ENCODE data around the gene TNS3.
A peak's percentile ranks its signal among the peaks of the same experiment; 100 is the strongest.

Gene TNS3

GRCh38 chr7:47258798-47259197, 323.1 kb downstream of the TNS3 start:
- DNase-seq (ENCODE audit: low spot score), result no peak

- DNase-seq (ENCODE audit: low spot score), result no peak
Measured at GRCh38 chr7:47256016-47256415, 325.9 kb downstream of the TNS3 start.

GRCh38 chr7:47255441-47255840, 326.5 kb downstream of the TNS3 start:
- DNase-seq (ENCODE audit: low spot score), result no peak

GRCh38 chr7:47255007-47255406, 326.9 kb downstream of the TNS3 start:
- no peak for DNase-seq (ENCODE audit: low spot score)

- peak; percentile 80 for DNase-seq (ENCODE audit: low spot score)
Measured at GRCh38 chr7:47254081-47254977, 327.6 kb downstream of the TNS3 start.

GRCh38 chr7:47253650-47254080, 328.2 kb downstream of the TNS3 start:
- no peak for DNase-seq (ENCODE audit: low spot score)

- no peak for DNase-seq (ENCODE audit: low spot score)
Measured at GRCh38 chr7:47252675-47253074, 329.2 kb downstream of the TNS3 start.

GRCh38 chr7:47249361-47249760, 332.6 kb downstream of the TNS3 start:
- DNase-seq (ENCODE audit: low spot score), result no peak

- DNase-seq (ENCODE audit: low spot score), result no peak
Measured at GRCh38 chr7:47248797-47249196, 333.1 kb downstream of the TNS3 start.

- DNase-seq (ENCODE audit: low spot score), result no peak
Measured at GRCh38 chr7:47247132-47247531, 334.8 kb downstream of the TNS3 start.

- DNase-seq (ENCODE audit: low spot score), result no peak
Measured at GRCh38 chr7:47244692-47245091, 337.2 kb downstream of the TNS3 start.

- DNase-seq (ENCODE audit: low spot score), result no peak
Measured at GRCh38 chr7:47241112-47242065, 340.5 kb downstream of the TNS3 start.

- no peak for DNase-seq (ENCODE audit: low spot score)
Measured at GRCh38 chr7:47239931-47240421, 341.9 kb downstream of the TNS3 start.

- DNase-seq (ENCODE audit: low spot score), result no peak
Measured at GRCh38 chr7:47239034-47239433, 342.9 kb downstream of the TNS3 start.

- DNase-seq (ENCODE audit: low spot score), result no peak
Measured at GRCh38 chr7:47236480-47237129, 345.3 kb downstream of the TNS3 start.

- no peak for DNase-seq (ENCODE audit: low spot score)
Measured at GRCh38 chr7:47233996-47234395, 347.9 kb downstream of the TNS3 start.

GRCh38 chr7:47232751-47233412, 349.0 kb downstream of the TNS3 start:
- DNase-seq (ENCODE audit: low spot score), result no peak

- DNase-seq (ENCODE audit: low spot score), result no peak
Measured at GRCh38 chr7:47231627-47232026, 350.3 kb downstream of the TNS3 start.

GRCh38 chr7:47231032-47231431, 350.9 kb downstream of the TNS3 start:
- no peak for DNase-seq (ENCODE audit: low spot score)

GRCh38 chr7:47228386-47229014, 353.4 kb downstream of the TNS3 start:
- DNase-seq (ENCODE audit: low spot score), result peak; percentile 75

- peak; percentile 54 for DNase-seq (ENCODE audit: low spot score)
Measured at GRCh38 chr7:47227762-47228177, 354.1 kb downstream of the TNS3 start.

Measured in NAMALWA (cell line).